G401 (cell line): Measurements from ENCODE around the gene GATD1. TPM values are rescaled to one million over a fixed set of nuclear protein-coding genes. Genes with fewer than 3 reads are reported as not detected.

Experiments used
- DNase-seq: peaks from one replicate; pipeline ENCODE4 v3.0.0-alpha.2; 2015; ENCODE audit warnings: low spot score
- in situ Hi-C: cut with HindIII; loops from 2 replicates; pipeline ENCODE4 v1.10.0; 2016; ENCODE audit warnings: low sequenced_read_pairs, mixed read lengths
- total RNA-seq: library from RNA; depleted of rRNA; stranded (reverse); fragments of >200 nt; shearing (Covaris generic); gene quantifications from 2 replicates; pipeline ENCODE4 v1.2.3, GENCODE V29; 2014; rRNA removed

Gene GATD1
- 56.6 and 63.4 TPM in 2 replicates for total RNA-seq

- in situ Hi-C loops: no loop called here
- DNase-seq: peak; percentile 79
Measured at GRCh38 chr11:777288-778255, at the start of gene GATD1. GATD1 (minus strand) TSS chr11:777487; CDS start chr11:777462, 25 bp downstream.

- in situ Hi-C loops: no loop called here
- no peak for DNase-seq
Measured at GRCh38 chr11:826836-827145, 49.5 kb upstream of the GATD1 start.

- in situ Hi-C loops: no loop called here
- DNase-seq: no peak
Measured at GRCh38 chr11:826227-826621, 48.9 kb upstream of the GATD1 start.

GRCh38 chr11:825366-826226, 48.3 kb upstream of the GATD1 start:
- no peak for DNase-seq
- in situ Hi-C loops: no loop called here

- in situ Hi-C loops: no loop called here
- DNase-seq: no peak
Measured at GRCh38 chr11:824942-825341, 47.7 kb upstream of the GATD1 start.

GRCh38 chr11:824292-824880, 47.1 kb upstream of the GATD1 start:
- no peak for DNase-seq
- in situ Hi-C loops: no loop called here

- in situ Hi-C loops: no loop called here
- DNase-seq: no peak
Measured at GRCh38 chr11:823441-824291, 46.4 kb upstream of the GATD1 start.

GRCh38 chr11:821512-822371, 44.5 kb upstream of the GATD1 start:
- in situ Hi-C loops: no loop called here
- DNase-seq: peak; percentile 60

- no peak for DNase-seq
- in situ Hi-C loops: no loop called here
Measured at GRCh38 chr11:820655-821511, 43.6 kb upstream of the GATD1 start.

- peak; percentile 85 for DNase-seq
- in situ Hi-C loops: no loop called here
Measured at GRCh38 chr11:819943-820649, 42.8 kb upstream of the GATD1 start.

- in situ Hi-C loops: no loop called here
- DNase-seq: peak; percentile 93
Measured at GRCh38 chr11:819129-819931, 42.0 kb upstream of the GATD1 start.

GRCh38 chr11:818396-819128, 41.3 kb upstream of the GATD1 start, which contains the start of gene PNPLA2:
PNPLA2 (plus strand) TSS chr11:818914; CDS start chr11:819719, 805 bp downstream.
- no peak for DNase-seq
- in situ Hi-C loops: no loop called here

- in situ Hi-C loops: no loop called here
- no peak for DNase-seq
Measured at GRCh38 chr11:816433-816779, 39.1 kb upstream of the GATD1 start.

GRCh38 chr11:815675-816432, 38.6 kb upstream of the GATD1 start:
- DNase-seq: no peak
- in situ Hi-C loops: no loop called here
